GM12892 (cell line): ENCODE measurements around the gene ZDHHC11B.

Source experiments
- POLR2A ChIP-seq: IDR thresholded peaks from 2 replicates; pipeline ENCODE4 v1.6.1; 2011; ENCODE audit warnings: low read depth, low read length, control low read depth
- TAF1 ChIP-seq: IDR thresholded peaks from 2 replicates; pipeline ENCODE4 v1.6.1; 2011; ENCODE audit warnings: low read depth, mild to moderate bottlenecking, control low read depth, low read length, borderline replicate concordance

DNA sequence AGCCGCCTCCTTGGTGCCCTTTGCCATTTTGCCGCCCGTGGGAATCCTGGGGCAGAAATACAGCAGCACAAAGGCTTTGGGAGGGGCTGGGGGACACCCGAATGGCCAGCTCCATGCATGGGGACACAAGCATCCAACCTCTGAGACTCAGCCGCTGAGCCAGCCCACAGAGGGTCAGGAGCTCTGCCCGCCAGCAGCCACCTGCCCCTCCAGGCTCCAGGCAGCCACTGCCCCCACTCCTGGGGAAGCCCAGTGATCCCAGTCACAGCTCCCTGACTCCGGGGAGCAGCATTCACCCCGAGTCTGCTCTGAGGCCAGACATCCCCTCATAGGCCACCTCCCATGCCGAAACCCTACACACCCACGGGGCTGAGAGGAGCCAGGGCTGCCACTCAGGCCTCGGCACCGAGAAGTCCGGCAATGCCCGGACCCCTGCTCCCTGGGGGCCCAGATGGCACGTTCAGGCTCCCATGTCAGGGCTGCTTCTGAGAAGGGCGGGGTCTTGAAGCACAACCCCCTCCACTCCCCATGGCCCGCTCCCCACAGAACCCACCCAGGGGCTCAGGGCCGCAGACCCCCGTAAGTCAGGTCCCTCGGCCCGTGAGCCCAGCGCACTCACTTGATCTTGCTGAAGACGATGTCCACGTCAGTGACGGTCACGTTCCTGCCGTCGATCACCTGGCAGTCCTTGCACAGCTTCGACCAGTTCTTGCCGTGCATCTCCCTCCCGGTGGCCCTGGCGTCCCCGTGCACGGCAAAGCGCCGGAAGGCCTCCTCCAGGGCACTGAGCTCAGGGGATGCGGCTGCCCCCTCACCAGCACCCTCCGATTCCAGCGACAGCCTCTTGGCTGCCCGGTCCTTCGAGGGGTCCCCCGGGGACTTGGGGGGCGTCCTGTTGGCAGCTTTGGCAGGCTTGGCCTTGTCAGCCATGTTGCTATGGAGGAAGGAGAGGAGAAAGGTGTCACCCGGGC lies 107.1 kb downstream of the ZDHHC11B start:
- no peak for TF ChIP-seq POLR2A
- TF ChIP-seq TAF1, result no peak
